Measurements from ENCODE around the gene ARMH3. TPM values are rescaled to one million over a fixed set of nuclear protein-coding genes. Genes with fewer than 3 reads are reported as not detected.

ARMH3 gene
- total and polyA plus RNA-seq, 2 experiments from 2014 or later = 8.7 to 11.1 TPM

DNA sequence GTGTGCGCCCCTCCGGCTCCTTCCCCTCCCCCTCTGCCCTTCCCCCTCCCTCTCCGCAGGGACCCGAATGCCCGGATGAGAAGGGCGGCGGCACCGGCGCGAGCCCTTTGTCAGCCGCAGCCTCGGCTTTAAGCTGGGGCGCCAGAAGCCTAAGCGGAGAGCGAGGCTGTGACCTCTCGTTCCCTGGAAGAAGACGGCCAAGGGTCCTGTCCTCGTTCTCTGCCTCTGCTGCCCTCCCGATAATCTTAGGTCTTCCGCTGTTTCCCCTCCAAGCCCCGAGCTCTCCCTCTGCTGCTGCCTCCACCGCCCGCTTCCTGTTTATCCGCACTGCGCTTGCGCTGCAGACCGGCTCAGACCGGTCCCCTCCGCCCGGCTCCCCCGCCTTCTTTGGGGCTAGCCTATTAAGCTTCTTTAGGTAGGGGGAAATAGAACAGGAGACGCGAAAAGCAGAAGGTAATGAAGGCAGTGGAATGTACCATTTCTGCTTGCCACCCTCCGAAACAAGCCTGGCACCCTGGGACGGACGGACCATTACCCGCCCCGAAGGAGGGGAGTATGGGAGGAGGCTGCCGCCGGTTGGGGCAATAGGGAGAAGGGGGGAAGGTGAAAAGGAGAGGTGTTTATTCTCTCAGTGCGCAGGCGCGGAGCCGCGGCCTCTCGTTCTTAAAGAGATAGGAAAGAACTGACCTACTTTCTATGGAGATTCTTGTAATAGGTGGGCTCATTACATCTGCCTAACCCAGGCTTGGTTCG, 237.7 kb downstream of the ARMH3 start, which contains the start of gene OGA:
Gene OGA (minus strand): TSS at position 326 of the 753 bp plus-strand sequence. CDS start 422 bp downstream, outside the sequence.
- peak within 1 kb of the TSS; percentile 86 for H3K4me3 Mint-ChIP-seq
- Histone ChIP-seq H3K4me1 (ENCODE audit: insufficient read depth) (peaks cover 24% of the 10 kb centered on the region), H3K27ac (ENCODE audit: low read depth) (peak within 1 kb of the TSS; percentile 85), H4K20me1 (replicated peaks; ENCODE audit: insufficient read depth) (peaks cover 36% of the 10 kb centered on the region), H3F3A (replicated peaks; ENCODE audit: low read depth) (no peaks in the 10 kb centered on the region), H3K27me3 (ENCODE audit: insufficient read depth) (no peaks in the 10 kb centered on the region), H3K4me2 (peak within 1 kb of the TSS; percentile 91), H3K9me2 (ENCODE audit: insufficient read depth) (no peaks in the 10 kb centered on the region), H3K36me3 (ENCODE audit: insufficient read depth) (no peaks in the 10 kb centered on the region), H2AFZ (peak within 1 kb of the TSS; percentile 14; the same call in 1 of the 2 replicates), H3K4me3 (peak within 1 kb of the TSS; percentile 88), H3K79me2 (replicated peaks; ENCODE audit: insufficient read depth) (peaks cover 57% of the 10 kb centered on the region)
- peaks cover 20% of the 10 kb centered on the region; the same call in 2 of the 3 replicates for H3K4me1 Mint-ChIP-seq
- ATAC-seq = peak; percentile 87
- no peaks in the 10 kb centered on the region for H3K36me3 Mint-ChIP-seq (ENCODE audit: low read depth)
- no peaks in the 10 kb centered on the region; the same call in 2 of the 3 replicates for H3K9me3 Mint-ChIP-seq
- no peak for TF ChIP-seq ZNF114 (CRISPR knock-in tag; IDR thresholded peaks at IDR 0.05)
- TF ChIP-seq, protein P1, sequence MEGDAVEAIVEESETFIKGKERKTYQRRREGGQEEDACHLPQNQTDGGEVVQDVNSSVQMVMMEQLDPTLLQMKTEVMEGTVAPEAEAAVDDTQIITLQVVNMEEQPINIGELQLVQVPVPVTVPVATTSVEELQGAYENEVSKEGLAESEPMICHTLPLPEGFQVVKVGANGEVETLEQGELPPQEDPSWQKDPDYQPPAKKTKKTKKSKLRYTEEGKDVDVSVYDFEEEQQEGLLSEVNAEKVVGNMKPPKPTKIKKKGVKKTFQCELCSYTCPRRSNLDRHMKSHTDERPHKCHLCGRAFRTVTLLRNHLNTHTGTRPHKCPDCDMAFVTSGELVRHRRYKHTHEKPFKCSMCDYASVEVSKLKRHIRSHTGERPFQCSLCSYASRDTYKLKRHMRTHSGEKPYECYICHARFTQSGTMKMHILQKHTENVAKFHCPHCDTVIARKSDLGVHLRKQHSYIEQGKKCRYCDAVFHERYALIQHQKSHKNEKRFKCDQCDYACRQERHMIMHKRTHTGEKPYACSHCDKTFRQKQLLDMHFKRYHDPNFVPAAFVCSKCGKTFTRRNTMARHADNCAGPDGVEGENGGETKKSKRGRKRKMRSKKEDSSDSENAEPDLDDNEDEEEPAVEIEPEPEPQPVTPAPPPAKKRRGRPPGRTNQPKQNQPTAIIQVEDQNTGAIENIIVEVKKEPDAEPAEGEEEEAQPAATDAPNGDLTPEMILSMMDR (conservative IDR thresholded peaks at IDR 0.05; ENCODE audit: low read depth in 2 of 2) = no peak
- TF ChIP-seq ETS1 (IDR thresholded peaks at IDR 0.05) = 0 out of 2 replicates have a peak, but pooled peaks have one; percentile 11
- no peak for TF ChIP-seq JUNB (IDR thresholded peaks at IDR 0.05; ENCODE audit: unreplicated experiment)
- peak; percentile 97 for TF ChIP-seq POLR2AphosphoS5 (IDR thresholded peaks at IDR 0.05; ENCODE audit: low read depth)
- TF ChIP-seq CREB1 (CRISPR knock-in tag; IDR thresholded peaks at IDR 0.05; ENCODE audit: low read depth) = peak; percentile 58; the same call in 1 of the 2 replicates
- TF ChIP-seq EZH2 (IDR thresholded peaks at IDR 0.05; ENCODE audit: low read depth, unreplicated experiment) = no peak
- no peak for TF ChIP-seq ZNF331 (CRISPR knock-in tag; IDR thresholded peaks at IDR 0.05; ENCODE audit: low read depth)
- peak; percentile 99 for DNase-seq (ENCODE audit: low spot score)
- peaks cover 9% of the 10 kb centered on the region for H3K27me3 Mint-ChIP-seq (ENCODE audit: insufficient read depth, low read depth, poor library complexity)
- H3K27ac Mint-ChIP-seq = peak within 1 kb of the TSS; percentile 99

GRCh38 chr10:101817337-101818118, 238.4 kb downstream of the ARMH3 start:
- Mint-ChIP-seq H3K27me3 (ENCODE audit: insufficient read depth, low read depth, poor library complexity) (peaks cover 9% of the 10 kb centered on the region), H3K4me1 (peaks cover 24% of the 10 kb centered on the region; the same call in 2 of the 3 replicates), H3K9me3 (no peaks in the 10 kb centered on the region; the same call in 2 of the 3 replicates), H3K27ac (peak overlapping the region; percentile 99), H3K36me3 (ENCODE audit: low read depth) (peaks cover 5% of the 10 kb centered on the region; the same call in 2 of the 3 replicates), H3K4me3 (peak overlapping the region; percentile 86)
- H3K27ac ChIP-seq (ENCODE audit: low read depth) = peak overlapping the region; percentile 85
- peak overlapping the region; percentile 91 for H3K4me2 ChIP-seq
- H3F3A ChIP-seq (replicated peaks; ENCODE audit: low read depth) = no peaks in the 10 kb centered on the region
- no peak overlapping the region for H2AFZ ChIP-seq
- peak; percentile 20 for ATAC-seq
- H3K4me3 ChIP-seq = peak overlapping the region; percentile 88
- H3K36me3 ChIP-seq (ENCODE audit: insufficient read depth) = no peaks in the 10 kb centered on the region
- H3K27me3 ChIP-seq (ENCODE audit: insufficient read depth) = no peaks in the 10 kb centered on the region
- H3K79me2 ChIP-seq (replicated peaks; ENCODE audit: insufficient read depth) = peaks cover 65% of the 10 kb centered on the region
- DNase-seq (ENCODE audit: low spot score) = peak; percentile 72
- no peaks in the 10 kb centered on the region for H3K9me2 ChIP-seq (ENCODE audit: insufficient read depth)
- H3K4me1 ChIP-seq (ENCODE audit: insufficient read depth) = peaks cover 24% of the 10 kb centered on the region
- peaks cover 43% of the 10 kb centered on the region for H4K20me1 ChIP-seq (replicated peaks; ENCODE audit: insufficient read depth)
- TF ChIP-seq NANOG (IDR thresholded peaks at IDR 0.05; ENCODE audit: borderline replicate concordance) = no peak
- no peak for TF ChIP-seq JUNB (IDR thresholded peaks at IDR 0.05; ENCODE audit: unreplicated experiment)
- no peak for TF ChIP-seq ZNF114 (CRISPR knock-in tag; IDR thresholded peaks at IDR 0.05)
- no peak for TF ChIP-seq EZH2phosphoT487 (IDR thresholded peaks at IDR 0.05; ENCODE audit: unreplicated experiment)
- no peak for TF ChIP-seq STAT1 (IDR thresholded peaks at IDR 0.05; ENCODE audit: unreplicated experiment)
- TF ChIP-seq CREB1 (CRISPR knock-in tag; IDR thresholded peaks at IDR 0.05; ENCODE audit: low read depth) = no peak
- TF ChIP-seq EZH2 (IDR thresholded peaks at IDR 0.05; ENCODE audit: low read depth, unreplicated experiment) = no peak
- no peak for TF ChIP-seq ETS1 (IDR thresholded peaks at IDR 0.05)
- no peak for TF ChIP-seq REST (IDR thresholded peaks at IDR 0.05; ENCODE audit: unreplicated experiment)
